GM23248 (cell line): ENCODE results near the gene KIAA1191. TPM values are rescaled to one million over a fixed set of nuclear protein-coding genes. Genes with fewer than 3 reads are reported as not detected.
A peak's percentile ranks its signal among the peaks of the same experiment; 100 is the strongest.

Experiments used
- DNase-seq: peaks from one replicate; pipeline ENCODE4 v3.0.0-alpha.2; 2015
- H2AFZ ChIP-seq: fragments of 200-600 bp; sonication (generic); 2 replicates; pipeline ENCODE4 v1.6.1; 2016; ENCODE audit warnings: antibody characterized with exemption
- H3F3A ChIP-seq: fragments of 200-600 bp; sonication (generic); 2 replicates; pipeline ENCODE4 v1.6.1; 2016; ENCODE audit warnings: mild to moderate bottlenecking, antibody characterized with exemption, mixed run types; ENCODE audit not compliant: insufficient read depth
- H3K27ac ChIP-seq: fragments of 200-600 bp; sonication (generic); 2 replicates; pipeline ENCODE4 v1.5.1; 2016; ENCODE audit warnings: mild to moderate bottlenecking
- H3K27me3 ChIP-seq: fragments of 200-600 bp; sonication (generic); replicated peaks from 2 replicates; pipeline ENCODE4 v1.6.1; 2016; ENCODE audit warnings: mild to moderate bottlenecking; ENCODE audit not compliant: insufficient read depth
- H3K36me3 ChIP-seq: fragments of 200-600 bp; sonication (generic); 2 replicates; pipeline ENCODE4 v1.6.1; 2016; ENCODE audit warnings: low read depth, mild to moderate bottlenecking
- H3K4me1 ChIP-seq: fragments of 200-600 bp; sonication (generic); 2 replicates; pipeline ENCODE4 v1.6.1; 2016; ENCODE audit warnings: mild to moderate bottlenecking; ENCODE audit not compliant: insufficient read depth
- H3K4me2 ChIP-seq: fragments of 200-600 bp; sonication (generic); one replicate; pipeline ENCODE4 v1.6.1; 2016; ENCODE audit warnings: mild to moderate bottlenecking; ENCODE audit not compliant: unreplicated experiment
- H3K4me3 ChIP-seq: fragments of 200-600 bp; sonication (generic); 2 replicates; pipeline ENCODE4 v1.5.1; 2016; ENCODE audit warnings: mild to moderate bottlenecking
- H3K79me2 ChIP-seq: fragments of 200-600 bp; sonication (generic); 2 replicates; pipeline ENCODE4 v1.6.1; 2016; ENCODE audit warnings: mild to moderate bottlenecking; ENCODE audit not compliant: insufficient read depth
- H3K9ac ChIP-seq: fragments of 200-600 bp; sonication (generic); 2 replicates; pipeline ENCODE4 v1.6.1; 2016; ENCODE audit warnings: mild to moderate bottlenecking
- H3K9me2 ChIP-seq: fragments of 200-600 bp; sonication (generic); 2 replicates; pipeline ENCODE4 v1.6.1; 2016; ENCODE audit warnings: mixed run types, mild to moderate bottlenecking, moderate library complexity; ENCODE audit not compliant: insufficient read depth
- H3K9me3 ChIP-seq: fragments of 200-600 bp; sonication (generic); one replicate; pipeline ENCODE4 v1.6.1; 2017; ENCODE audit warnings: low read depth
- H4K20me1 ChIP-seq: fragments of 200-600 bp; sonication (generic); 2 replicates; pipeline ENCODE4 v1.6.0; 2016; ENCODE audit not compliant: insufficient read depth
- EZH2 ChIP-seq: fragments of 200-600 bp; sonication (generic); IDR thresholded peaks from 2 replicates; pipeline ENCODE4 v1.6.1; 2018; ENCODE audit warnings: antibody characterized with exemption, mild to moderate bottlenecking; ENCODE audit not compliant: insufficient read depth, poor library complexity, severe bottlenecking
- EZH2phosphoT487 ChIP-seq: fragments of 200-600 bp; sonication (generic); IDR thresholded peaks from 2 replicates; pipeline ENCODE4 v1.6.1; 2018; ENCODE audit warnings: antibody characterized with exemption, moderate library complexity, mild to moderate bottlenecking, low read depth; ENCODE audit not compliant: insufficient read depth
- WGBS, 2 experiments: methylation state at CpG; one replicate each; pipeline ENCODE4 v1.1.6; 2015 to 2017; ENCODE audit warnings: low lambda C conversion rate in 2 of 2, low coverage in 1 of 2; ENCODE audit errors: missing lambda C conversion rate in 2 of 2; 5-methylcytosine and 5-hydroxymethylcytosine counted together
- in situ Hi-C: fragments of 300-500 bp; cut with MboI; formaldehyde crosslinking; loops from 2 replicates; pipeline ENCODE4 v1.15.0; 2020
- polyA plus RNA-seq: library from polyadenylated mRNA; unstranded; fragments of >200 nt; fragmentation: Nextera tagmentation; extraction: Ambion mirVana; gene quantifications from 2 replicates; pipeline ENCODE4 v1.2.1, GENCODE V29; 2016
- total RNA-seq: library from RNA; depleted of rRNA; stranded (reverse); fragments of >200 nt; shearing (Covaris generic); gene quantifications from 2 replicates; pipeline ENCODE4 v1.2.3, GENCODE V29; 2014

Gene KIAA1191
- total and polyA plus RNA-seq, 2 experiments from 2014 or later = 110 to 114 TPM

GRCh38 chr5:176369934-176370711, 8.6 kb upstream of the KIAA1191 start:
- no peak overlapping the region for H3K9ac ChIP-seq
- in situ Hi-C loops = no loop called here
- H3K4me1 ChIP-seq = no peaks in the 10 kb centered on the region
- peaks cover 11% of the 10 kb centered on the region; the same call in 1 of the 2 replicates for H3F3A ChIP-seq
- H3K79me2 ChIP-seq = peaks cover 17% of the 10 kb centered on the region
- no peaks in the 10 kb centered on the region for H3K9me3 ChIP-seq
- H3K27ac ChIP-seq = no peak overlapping the region
- 87 to 91% methylated on average over 8 of the region's 8 CpGs for WGBS, 2 experiments
- TF ChIP-seq EZH2phosphoT487 = no peak
- no peak for DNase-seq
- H3K4me2 ChIP-seq = no peak overlapping the region
- H4K20me1 ChIP-seq = no peaks in the 10 kb centered on the region
- H3K4me3 ChIP-seq = no peak overlapping the region
- 0 out of 2 replicates have a peak, but pooled peaks cover 13% of the 10 kb centered on the region for H3K36me3 ChIP-seq
- H2AFZ ChIP-seq = no peak overlapping the region
- H3K9me2 ChIP-seq = no peaks in the 10 kb centered on the region
- H3K27me3 ChIP-seq = no peaks in the 10 kb centered on the region

- Histone ChIP-seq H3K79me2 (peaks cover 17% of the 10 kb centered on the region), H4K20me1 (no peaks in the 10 kb centered on the region), H3K27me3 (no peaks in the 10 kb centered on the region), H3F3A (peaks cover 11% of the 10 kb centered on the region; the same call in 1 of the 2 replicates), H3K36me3 (0 out of 2 replicates have a peak, but pooled peaks cover 13% of the 10 kb centered on the region), H3K9me2 (no peaks in the 10 kb centered on the region), H3K9ac (no peak overlapping the region), H3K27ac (no peak overlapping the region), H3K4me2 (no peak overlapping the region), H3K4me1 (no peaks in the 10 kb centered on the region), H3K9me3 (no peaks in the 10 kb centered on the region), H2AFZ (no peak overlapping the region), H3K4me3 (no peak overlapping the region)
- in situ Hi-C loops = no loop called here
- WGBS, 2 experiments = 87 to 96% methylated on average over 7 to 13 of the region's 13 CpGs
- DNase-seq = no peak
- TF ChIP-seq EZH2phosphoT487 = no peak
- no peak for TF ChIP-seq EZH2
These were observed 7.2 kb upstream of the KIAA1191 start for GRCh38 chr5:176368726-176369125.

GRCh38 chr5:176366232-176366894, 4.8 kb upstream of the KIAA1191 start:
- Histone ChIP-seq H3K9me3 (no peaks in the 10 kb centered on the region), H4K20me1 (no peaks in the 10 kb centered on the region), H2AFZ (peak overlapping the region; percentile 93), H3K9ac (peak overlapping the region; percentile 86), H3K27ac (peak overlapping the region; percentile 74), H3K4me3 (peak overlapping the region; percentile 78), H3K79me2 (peaks cover 19% of the 10 kb centered on the region), H3K36me3 (0 out of 2 replicates have a peak, but pooled peaks cover 13% of the 10 kb centered on the region), H3K9me2 (no peaks in the 10 kb centered on the region), H3K4me2 (peak overlapping the region; percentile 86), H3F3A (no peaks in the 10 kb centered on the region), H3K4me1 (no peaks in the 10 kb centered on the region), H3K27me3 (no peaks in the 10 kb centered on the region)
- DNase-seq = no peak
- TF ChIP-seq EZH2 (no peak), EZH2phosphoT487 (no peak)
- in situ Hi-C loops = no loop called here
- 31 to 32% methylated on average over 37 to 38 of the region's 38 CpGs for WGBS, 2 experiments

GRCh38 chr5:176365351-176366231, 4.0 kb upstream of the KIAA1191 start, which contains the start of gene ARL10:
ARL10 (plus strand) TSS chr5:176365487; CDS start chr5:176365564, 77 bp downstream.
- Histone ChIP-seq H3K27me3 (no peaks in the 10 kb centered on the region), H3K36me3 (0 out of 2 replicates have a peak, but pooled peaks cover 7% of the 10 kb centered on the region), H3K79me2 (peaks cover 27% of the 10 kb centered on the region), H2AFZ (peak within 1 kb of the TSS; percentile 93), H3K4me2 (peak within 1 kb of the TSS; percentile 86), H3K9me3 (no peaks in the 10 kb centered on the region), H3F3A (no peaks in the 10 kb centered on the region), H3K4me3 (peak within 1 kb of the TSS; percentile 78), H3K9me2 (no peaks in the 10 kb centered on the region), H4K20me1 (no peaks in the 10 kb centered on the region), H3K27ac (peak within 1 kb of the TSS; percentile 74), H3K4me1 (no peaks in the 10 kb centered on the region), H3K9ac (peak within 1 kb of the TSS; percentile 86)
- 1% methylated on average over 57 to 59 of the region's 108 CpGs for WGBS, 2 experiments
- in situ Hi-C loops = no loop called here
- TF ChIP-seq EZH2phosphoT487 (no peak), EZH2 (no peak)
- peak; percentile 81 for DNase-seq
